ENCODE data around the gene ZFYVE28.

Gene ZFYVE28

GRCh38 chr4:2318476-2318875, 100.0 kb downstream of the ZFYVE28 start:
- Histone ChIP-seq H3K4me1 (peaks cover 46% of the 10 kb centered on the region), H3K9ac (no peak overlapping the region), H3K36me3 (no peaks in the 10 kb centered on the region), H3K27ac (no peak overlapping the region), H3K4me2 (peak overlapping the region; percentile 15; the same call in 1 of the 2 replicates), H4K20me1 (no peaks in the 10 kb centered on the region), H3K27me3 (no peaks in the 10 kb centered on the region), H3K9me3 (peaks cover 11% of the 10 kb centered on the region), H3K4me3 (no peak overlapping the region)
- TF ChIP-seq Cebpa-rat (IDR thresholded peaks at IDR 0.05) = no peak

GRCh38 chr4:2313366-2313765, 105.1 kb downstream of the ZFYVE28 start:
- no peak for TF ChIP-seq Cebpa-rat (IDR thresholded peaks at IDR 0.05)
- H3K9ac ChIP-seq = no peak overlapping the region
- H3K9me3 ChIP-seq = peaks cover 37% of the 10 kb centered on the region
- H3K27me3 ChIP-seq = no peaks in the 10 kb centered on the region
- H3K4me2 ChIP-seq = no peak overlapping the region
- H3K27ac ChIP-seq = no peak overlapping the region
- no peaks in the 10 kb centered on the region for H3K36me3 ChIP-seq
- no peaks in the 10 kb centered on the region for H4K20me1 ChIP-seq
- H3K4me3 ChIP-seq = no peak overlapping the region
- H3K4me1 ChIP-seq = peaks cover 8% of the 10 kb centered on the region

- Histone ChIP-seq H3K36me3 (no peaks in the 10 kb centered on the region), H3K27me3 (no peaks in the 10 kb centered on the region), H3K4me2 (peak overlapping the region; percentile 65), H4K20me1 (no peaks in the 10 kb centered on the region), H3K4me3 (no peak overlapping the region), H3K27ac (no peak overlapping the region), H3K9me3 (peaks cover 22% of the 10 kb centered on the region), H3K9ac (no peak overlapping the region), H3K4me1 (peaks cover 23% of the 10 kb centered on the region)
- no peak for TF ChIP-seq Cebpa-rat (IDR thresholded peaks at IDR 0.05)
These were observed 111.6 kb downstream of the ZFYVE28 start for GRCh38 chr4:2306773-2307410.

- Histone ChIP-seq H3K36me3 (no peaks in the 10 kb centered on the region), H3K27me3 (no peaks in the 10 kb centered on the region), H4K20me1 (no peaks in the 10 kb centered on the region), H3K4me1 (peaks cover 24% of the 10 kb centered on the region), H3K9ac (no peak overlapping the region), H3K4me3 (no peak overlapping the region), H3K9me3 (peaks cover 13% of the 10 kb centered on the region), H3K4me2 (peak overlapping the region; percentile 65), H3K27ac (no peak overlapping the region)
- no peak for TF ChIP-seq Cebpa-rat (IDR thresholded peaks at IDR 0.05)
These were observed 112.5 kb downstream of the ZFYVE28 start for GRCh38 chr4:2305766-2306501.

- Histone ChIP-seq H3K9me3 (peaks cover 6% of the 10 kb centered on the region; the same call in 1 of the 2 replicates), H3K4me2 (peak overlapping the region; percentile 65), H3K27me3 (no peaks in the 10 kb centered on the region)
These were observed 113.4 kb downstream of the ZFYVE28 start for GRCh38 chr4:2304877-2305561.

GRCh38 chr4:2304321-2304876, 114.0 kb downstream of the ZFYVE28 start:
- H3K27me3 ChIP-seq = no peaks in the 10 kb centered on the region
- no peak overlapping the region for H3K4me2 ChIP-seq
- no peaks in the 10 kb centered on the region for H3K36me3 ChIP-seq
- H3K9ac ChIP-seq = no peak overlapping the region
- H3K4me1 ChIP-seq = peaks cover 31% of the 10 kb centered on the region
- H3K4me3 ChIP-seq = no peak overlapping the region
- no peak for TF ChIP-seq Cebpa-rat (IDR thresholded peaks at IDR 0.05)
- no peaks in the 10 kb centered on the region for H4K20me1 ChIP-seq
- H3K27ac ChIP-seq = no peak overlapping the region
- peaks cover 4% of the 10 kb centered on the region; the same call in 1 of the 2 replicates for H3K9me3 ChIP-seq

More at GRCh38 chr4:2304877-2305561, 113.4 kb downstream of the ZFYVE28 start:
- Histone ChIP-seq H4K20me1 (no peaks in the 10 kb centered on the region), H3K36me3 (no peaks in the 10 kb centered on the region), H3K27ac (no peak overlapping the region), H3K9ac (no peak overlapping the region), H3K4me3 (no peak overlapping the region), H3K4me1 (peaks cover 31% of the 10 kb centered on the region)
- TF ChIP-seq Cebpa-rat (IDR thresholded peaks at IDR 0.05) = no peak

GRCh38 chr4:2303686-2304320, 114.6 kb downstream of the ZFYVE28 start:
- H3K4me3 ChIP-seq = no peak overlapping the region
- TF ChIP-seq Cebpa-rat (IDR thresholded peaks at IDR 0.05) = no peak
- no peak overlapping the region for H3K9ac ChIP-seq
- no peaks in the 10 kb centered on the region for H3K36me3 ChIP-seq
- peaks cover 4% of the 10 kb centered on the region; the same call in 1 of the 2 replicates for H3K9me3 ChIP-seq
- H3K27ac ChIP-seq = no peak overlapping the region
- peaks cover 36% of the 10 kb centered on the region for H3K4me1 ChIP-seq
- H3K4me2 ChIP-seq = no peak overlapping the region
- no peaks in the 10 kb centered on the region for H3K27me3 ChIP-seq
- no peaks in the 10 kb centered on the region for H4K20me1 ChIP-seq

- TF ChIP-seq Cebpa-rat (IDR thresholded peaks at IDR 0.05) = no peak
- H3K36me3 ChIP-seq = no peaks in the 10 kb centered on the region
These were observed 115.2 kb downstream of the ZFYVE28 start for GRCh38 chr4:2303121-2303685.

More at GRCh38 chr4:2303121-2303685, 115.2 kb downstream of the ZFYVE28 start:
- Histone ChIP-seq H4K20me1 (no peaks in the 10 kb centered on the region), H3K4me1 (peaks cover 42% of the 10 kb centered on the region), H3K9ac (no peak overlapping the region), H3K4me2 (no peak overlapping the region), H3K9me3 (peaks cover 4% of the 10 kb centered on the region; the same call in 1 of the 2 replicates), H3K27me3 (no peaks in the 10 kb centered on the region), H3K27ac (no peak overlapping the region), H3K4me3 (no peak overlapping the region)

Measured in BLaER1 (cell line).